ENCODE results near the gene CAMTA1.

Gene CAMTA1

GRCh38 chr1:6857831-6858230, 72.6 kb downstream of the CAMTA1 start:
- DNase-seq (ENCODE audit: low read depth) = no peak
- no peak for TF ChIP-seq CTCF (IDR thresholded peaks at IDR 0.05; ENCODE audit: insufficient read depth, low read depth, low read length, missing control alignments)
- no peak overlapping the region for H3K4me3 ChIP-seq (ENCODE audit: low read depth, low read length)

- no peak for DNase-seq (ENCODE audit: low read depth)
- no peak for TF ChIP-seq CTCF (IDR thresholded peaks at IDR 0.05; ENCODE audit: insufficient read depth, low read depth, low read length, missing control alignments)
- no peak overlapping the region for H3K4me3 ChIP-seq (ENCODE audit: low read depth, low read length)
Measured at GRCh38 chr1:6858596-6858995, 73.3 kb downstream of the CAMTA1 start.

- no peak for TF ChIP-seq CTCF (IDR thresholded peaks at IDR 0.05; ENCODE audit: insufficient read depth, low read depth, low read length, missing control alignments)
- H3K4me3 ChIP-seq (ENCODE audit: low read depth, low read length) = no peak overlapping the region
- no peak for DNase-seq (ENCODE audit: low read depth)
Measured at GRCh38 chr1:6859415-6860343, 74.4 kb downstream of the CAMTA1 start.

GRCh38 chr1:6860401-6860800, 75.1 kb downstream of the CAMTA1 start:
- no peak overlapping the region for H3K4me3 ChIP-seq (ENCODE audit: low read depth, low read length)
- no peak for TF ChIP-seq CTCF (IDR thresholded peaks at IDR 0.05; ENCODE audit: insufficient read depth, low read depth, low read length, missing control alignments)
- no peak for DNase-seq (ENCODE audit: low read depth)

GRCh38 chr1:6861075-6861724, 75.9 kb downstream of the CAMTA1 start:
- TF ChIP-seq CTCF (IDR thresholded peaks at IDR 0.05; ENCODE audit: insufficient read depth, low read depth, low read length, missing control alignments) = no peak
- peak overlapping the region; percentile 12; the same call in 1 of the 2 replicates for H3K4me3 ChIP-seq (ENCODE audit: low read depth, low read length)
- peak; percentile 68 for DNase-seq (ENCODE audit: low read depth)

GRCh38 chr1:6862906-6863305, 77.7 kb downstream of the CAMTA1 start:
- TF ChIP-seq CTCF (IDR thresholded peaks at IDR 0.05; ENCODE audit: insufficient read depth, low read depth, low read length, missing control alignments) = no peak
- DNase-seq (ENCODE audit: low read depth) = no peak
- H3K4me3 ChIP-seq (ENCODE audit: low read depth, low read length) = no peak overlapping the region

All from GM12865 (cell line).